Measurements from ENCODE around the gene GNB1L. TPM values are rescaled to one million over a fixed set of nuclear protein-coding genes. Genes with fewer than 3 reads are reported as not detected.

GNB1L gene
- total and polyA plus RNA-seq, 9 of the 15 experiments (the other 6 are each of a cell fraction or from before 2014, with no cell fraction given) = 0.56 to 50.5 (median 10.2) TPM

DNA sequence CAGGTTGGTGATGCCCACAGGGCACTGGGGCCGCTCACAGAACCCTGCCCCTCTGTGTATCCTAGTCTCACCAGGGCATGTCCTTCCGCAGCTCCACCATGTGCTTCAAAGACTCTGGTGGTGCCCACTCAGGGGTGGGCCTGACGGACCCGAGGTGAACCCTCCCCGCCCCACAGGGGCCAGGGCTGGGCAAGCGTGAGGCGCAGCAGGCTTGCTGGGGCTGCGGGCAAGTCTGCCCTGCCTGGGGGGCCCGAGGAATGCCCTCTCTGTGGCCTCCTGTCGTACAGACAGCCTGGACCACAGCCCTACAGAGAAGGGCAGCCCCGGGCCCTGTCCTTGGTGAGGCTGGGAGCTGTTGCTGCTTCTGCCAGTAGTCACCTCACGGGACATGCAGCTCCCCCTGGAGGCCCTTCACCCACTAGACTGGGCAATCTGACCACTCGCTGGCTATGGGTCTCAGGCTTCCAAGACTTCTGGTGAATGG lies 53.9 kb downstream of the GNB1L start (continued):
- TF ChIP-seq PRDM10 (IDR thresholded peaks at IDR 0.05; ENCODE audit: partially characterized antibody) (no peak), ZBTB1 (CRISPR knock-in tag; IDR thresholded peaks at IDR 0.05; ENCODE audit: borderline replicate concordance, low read depth) (no peak), NCOA1 (IDR thresholded peaks at IDR 0.05; ENCODE audit: low read depth) (no peak), TFE3 (CRISPR knock-in tag; IDR thresholded peaks at IDR 0.05) (no peak), CTBP1 (IDR thresholded peaks at IDR 0.05; ENCODE audit: borderline replicate concordance) (no peak), TCFL5 (CRISPR knock-in tag; conservative IDR thresholded peaks at IDR 0.05) (no peak), SMARCB1 (IDR thresholded peaks at IDR 0.05; ENCODE audit: insufficient read length, low read depth) (no peak), ZFP36 (IDR thresholded peaks at IDR 0.05; ENCODE audit: low read depth, low read length, partially characterized antibody) (no peak)
- TF ChIP-seq, protein P1, sequence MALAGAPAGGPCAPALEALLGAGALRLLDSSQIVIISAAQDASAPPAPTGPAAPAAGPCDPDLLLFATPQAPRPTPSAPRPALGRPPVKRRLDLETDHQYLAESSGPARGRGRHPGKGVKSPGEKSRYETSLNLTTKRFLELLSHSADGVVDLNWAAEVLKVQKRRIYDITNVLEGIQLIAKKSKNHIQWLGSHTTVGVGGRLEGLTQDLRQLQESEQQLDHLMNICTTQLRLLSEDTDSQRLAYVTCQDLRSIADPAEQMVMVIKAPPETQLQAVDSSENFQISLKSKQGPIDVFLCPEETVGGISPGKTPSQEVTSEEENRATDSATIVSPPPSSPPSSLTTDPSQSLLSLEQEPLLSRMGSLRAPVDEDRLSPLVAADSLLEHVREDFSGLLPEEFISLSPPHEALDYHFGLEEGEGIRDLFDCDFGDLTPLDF (CRISPR knock-in tag; IDR thresholded peaks at IDR 0.05) = no peak
- TF ChIP-seq, protein P2, sequence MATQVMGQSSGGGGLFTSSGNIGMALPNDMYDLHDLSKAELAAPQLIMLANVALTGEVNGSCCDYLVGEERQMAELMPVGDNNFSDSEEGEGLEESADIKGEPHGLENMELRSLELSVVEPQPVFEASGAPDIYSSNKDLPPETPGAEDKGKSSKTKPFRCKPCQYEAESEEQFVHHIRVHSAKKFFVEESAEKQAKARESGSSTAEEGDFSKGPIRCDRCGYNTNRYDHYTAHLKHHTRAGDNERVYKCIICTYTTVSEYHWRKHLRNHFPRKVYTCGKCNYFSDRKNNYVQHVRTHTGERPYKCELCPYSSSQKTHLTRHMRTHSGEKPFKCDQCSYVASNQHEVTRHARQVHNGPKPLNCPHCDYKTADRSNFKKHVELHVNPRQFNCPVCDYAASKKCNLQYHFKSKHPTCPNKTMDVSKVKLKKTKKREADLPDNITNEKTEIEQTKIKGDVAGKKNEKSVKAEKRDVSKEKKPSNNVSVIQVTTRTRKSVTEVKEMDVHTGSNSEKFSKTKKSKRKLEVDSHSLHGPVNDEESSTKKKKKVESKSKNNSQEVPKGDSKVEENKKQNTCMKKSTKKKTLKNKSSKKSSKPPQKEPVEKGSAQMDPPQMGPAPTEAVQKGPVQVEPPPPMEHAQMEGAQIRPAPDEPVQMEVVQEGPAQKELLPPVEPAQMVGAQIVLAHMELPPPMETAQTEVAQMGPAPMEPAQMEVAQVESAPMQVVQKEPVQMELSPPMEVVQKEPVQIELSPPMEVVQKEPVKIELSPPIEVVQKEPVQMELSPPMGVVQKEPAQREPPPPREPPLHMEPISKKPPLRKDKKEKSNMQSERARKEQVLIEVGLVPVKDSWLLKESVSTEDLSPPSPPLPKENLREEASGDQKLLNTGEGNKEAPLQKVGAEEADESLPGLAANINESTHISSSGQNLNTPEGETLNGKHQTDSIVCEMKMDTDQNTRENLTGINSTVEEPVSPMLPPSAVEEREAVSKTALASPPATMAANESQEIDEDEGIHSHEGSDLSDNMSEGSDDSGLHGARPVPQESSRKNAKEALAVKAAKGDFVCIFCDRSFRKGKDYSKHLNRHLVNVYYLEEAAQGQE (IDR thresholded peaks at IDR 0.05; ENCODE audit: borderline replicate concordance) = peak; percentile 68; the same call in 1 of the 2 replicates
- TF ChIP-seq, protein P2 (CRISPR knock-in tag; IDR thresholded peaks at IDR 0.05; ENCODE audit: low read depth) = no peak
- TF ChIP-seq, protein P3, sequence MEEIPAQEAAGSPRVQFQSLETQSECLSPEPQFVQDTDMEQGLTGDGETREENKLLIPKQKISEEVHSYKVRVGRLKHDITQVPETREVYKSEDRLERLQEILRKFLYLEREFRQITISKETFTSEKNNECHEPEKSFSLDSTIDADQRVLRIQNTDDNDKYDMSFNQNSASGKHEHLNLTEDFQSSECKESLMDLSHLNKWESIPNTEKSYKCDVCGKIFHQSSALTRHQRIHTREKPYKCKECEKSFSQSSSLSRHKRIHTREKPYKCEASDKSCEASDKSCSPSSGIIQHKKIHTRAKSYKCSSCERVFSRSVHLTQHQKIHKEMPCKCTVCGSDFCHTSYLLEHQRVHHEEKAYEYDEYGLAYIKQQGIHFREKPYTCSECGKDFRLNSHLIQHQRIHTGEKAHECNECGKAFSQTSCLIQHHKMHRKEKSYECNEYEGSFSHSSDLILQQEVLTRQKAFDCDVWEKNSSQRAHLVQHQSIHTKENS (CRISPR knock-in tag; IDR thresholded peaks at IDR 0.05) = no peak
